Spleen (tissue), 11 donors: Measurements from ENCODE around the gene RINT1. TPM values are rescaled to one million over a fixed set of nuclear protein-coding genes. Genes with fewer than 3 reads are reported as not detected.

ENCODE experiments used
- DNase-seq: peaks from one replicate; pipeline ENCODE4 v3.0.0-alpha.2; 2020
- H3K27ac ChIP-seq, 8 donors: fragments of 200-600 bp; sonication (generic) in 7 of 8; 1 replicate in 4 of 8; 2 replicates in 4 of 8; pipeline versions ENCODE4 v1.5.0 to v1.8.0; 2016 to 2021; ENCODE audit warnings: inconsistent platforms in 4 of 8, mild to moderate bottlenecking in 4 of 8, moderate library complexity in 1 of 8
- H3K27me3 ChIP-seq, 7 donors: fragments of 200-600 bp; sonication (generic) in 6 of 7; replicated peaks in 1 of 7; 1 replicate in 4 of 7; 2 replicates in 3 of 7; pipeline versions ENCODE4 v1.5.0 to v1.8.0; 2016 to 2021; ENCODE audit warnings: inconsistent platforms in 3 of 7, mild to moderate bottlenecking in 1 of 7
- H3K36me3 ChIP-seq, 6 donors: fragments of 200-600 bp; sonication (generic) in 5 of 6; 1 replicate in 4 of 6; 2 replicates in 2 of 6; pipeline versions ENCODE4 v1.5.0 to v1.8.0; 2016 to 2021; ENCODE audit warnings: inconsistent platforms in 2 of 6
- H3K4me1 ChIP-seq, 6 donors: fragments of 200-600 bp; sonication (generic) in 5 of 6; 1 replicate in 3 of 6; 2 replicates in 3 of 6; pipeline versions ENCODE4 v1.5.0 to v1.8.0; 2016 to 2021; ENCODE audit warnings: inconsistent platforms in 3 of 6
- H3K4me3 ChIP-seq, 8 donors: fragments of 200-600 bp; sonication (generic) in 7 of 8; 1 replicate in 4 of 8; 2 replicates in 4 of 8; pipeline versions ENCODE4 v1.5.0 to v1.8.0; 2016 to 2021; ENCODE audit warnings: inconsistent platforms in 4 of 8, mild to moderate bottlenecking in 4 of 8, moderate library complexity in 2 of 8
- H3K9me3 ChIP-seq, 8 donors: fragments of 200-600 bp; sonication (generic) in 7 of 8; 1 replicate in 4 of 8; 2 replicates in 4 of 8; pipeline versions ENCODE4 v1.5.0 to v1.8.0; 2016 to 2021; ENCODE audit warnings: inconsistent platforms in 4 of 8
- CTCF ChIP-seq, 11 experiments: fragments of 200-600 bp in 7 of 11; fragments of 450-650 bp in 4 of 11; sonication (generic) in 4 of 11; IDR thresholded peaks in 8 of 11; conservative IDR thresholded peaks in 3 of 11; 1 replicate in 7 of 11; 2 replicates in 4 of 11; pipeline versions ENCODE4 v1.4.0 to v1.8.0; 2016 to 2021; ENCODE audit warnings: antibody characterized with exemption in 11 of 11, inconsistent platforms in 4 of 11, mild to moderate bottlenecking in 1 of 11
- POLR2A ChIP-seq, 3 donors: fragments of 450-650 bp; IDR thresholded peaks; one replicate each; pipeline ENCODE4 v1.5.1; 2017; ENCODE audit warnings: antibody characterized with exemption in 3 of 3, mild to moderate bottlenecking in 1 of 3
- POLR2AphosphoS5 ChIP-seq, 3 donors: sonication (generic); formaldehyde crosslinking; IDR thresholded peaks; one replicate each; pipeline ENCODE4 v1.5.1; 2017; ENCODE audit warnings: antibody characterized with exemption in 3 of 3
- WGBS, 5 donors: extraction: QIAGEN DNeasy Blood & Tissue Kit in 3 of 5; methylation state at CpG; one replicate each; pipeline versions ENCODE4 v1.1.5 to v1.1.7; 2013 to 2018; 5-methylcytosine and 5-hydroxymethylcytosine counted together
- intact Hi-C: fragments of 100-400 bp; cut with DNase I; formaldehyde crosslinking; loops from one replicate; pipeline ENCODE4 v1.15.0; 2023; ENCODE audit warnings: low total_unique reads
- polyA plus RNA-seq, 3 donors: library from polyadenylated mRNA; stranded (reverse); fragments of 200-250 nt; gene quantifications; one replicate each; pipeline ENCODE4 v1.2.1, GENCODE V29; 2013
- total RNA-seq, 7 donors: library from RNA; depleted of rRNA in 3 of 7; stranded (reverse); fragments of >200 nt in 3 of 7; fragmentation: NEBNext Ultra II Directional in 4 of 7; extraction: Animal tissue kit (Norgen Biotek cat#: 25700) in 4 of 7; gene quantifications; one replicate each; pipeline versions ENCODE4 v1.1.0 to v1.2.1, GENCODE V29; 2016 to 2021
- donor health status: healthy with polysubstance abuse.
- donor health status: DM: no; HTN: no; CAD: no; lungs with moderate emphysema.
- donor health status: DM: no; HTN: no; CAD: no.
- donor health status: Bipolar disorder and iron deficiency.
- donor health status: healthy.
- donor health status: DM: no; HTN: no; CAD: no.
- donor health status: DM: yes; HTN: yes; CAD: no.

Gene RINT1
- total and polyA plus RNA-seq, 10 donors: 12.8 to 27.1 (median 21.3) TPM

- TF ChIP-seq POLR2A (IDR thresholded peaks at IDR 0.05) (no peak), CTCF (IDR thresholded peaks at IDR 0.05 in 8 of 11, conservative IDR thresholded peaks at IDR 0.05 in 3 of 11) (no peak), POLR2AphosphoS5 (IDR thresholded peaks at IDR 0.05) (no peak)
- H3K4me3 ChIP-seq: no peak overlapping the region
- no peaks in the 10 kb centered on the region for H3K4me1 ChIP-seq
- H3K27ac ChIP-seq: no peak overlapping the region
- no peak for DNase-seq
- intact Hi-C loops: no loop called here
- H3K27me3 ChIP-seq: no peaks in the 10 kb centered on the region
- 90 to 98% (median 94%) methylated on average over 8 of the region's 8 CpGs for WGBS, 5 donors
- no peaks in the 10 kb centered on the region for H3K9me3 ChIP-seq
- peaks cover 0 to 60% (median 24%) of the 10 kb centered on the region in 6 donors for H3K36me3 ChIP-seq
Measured at GRCh38 chr7:105610165-105610930, 78.3 kb downstream of the RINT1 start.

- Histone ChIP-seq H3K9me3 (no peaks in the 10 kb centered on the region), H3K4me3 (no peak overlapping the region), H3K27me3 (no peaks in the 10 kb centered on the region), H3K36me3 (peaks cover 0 to 69% (median 35%) of the 10 kb centered on the region in 6 donors), H3K4me1 (no peaks in the 10 kb centered on the region), H3K27ac (no peak overlapping the region)
- no peak for DNase-seq
- intact Hi-C loops: no loop called here
- no peak for TF ChIP-seq POLR2AphosphoS5 (IDR thresholded peaks at IDR 0.05)
- no peak for TF ChIP-seq CTCF (IDR thresholded peaks at IDR 0.05 in 8 of 11, conservative IDR thresholded peaks at IDR 0.05 in 3 of 11)
- TF ChIP-seq POLR2A (IDR thresholded peaks at IDR 0.05): no peak
- WGBS, 5 donors: 89 to 94% (median 92%) methylated on average over 16 of the region's 16 CpGs
Measured at GRCh38 chr7:105611856-105612775, 80.1 kb downstream of the RINT1 start.

- 91 to 96% (median 95%) methylated on average over 6 to 9 of the region's 9 CpGs for WGBS, 5 donors
- DNase-seq: no peak
- Histone ChIP-seq H3K4me3 (no peak overlapping the region), H3K27ac (no peak overlapping the region), H3K9me3 (no peaks in the 10 kb centered on the region), H3K36me3 (peaks cover 0 to 69% (median 40%) of the 10 kb centered on the region in 6 donors), H3K27me3 (no peaks in the 10 kb centered on the region), H3K4me1 (no peaks in the 10 kb centered on the region)
- TF ChIP-seq POLR2AphosphoS5 (IDR thresholded peaks at IDR 0.05) (no peak), POLR2A (IDR thresholded peaks at IDR 0.05) (no peak), CTCF (IDR thresholded peaks at IDR 0.05 in 8 of 11, conservative IDR thresholded peaks at IDR 0.05 in 3 of 11) (no peak)
- intact Hi-C loops: no loop called here
Measured at GRCh38 chr7:105612806-105613205, 80.8 kb downstream of the RINT1 start.
